Choroid plexus epithelial cell (primary cell): ENCODE results near the gene GRXCR2.

ENCODE experiments used
- DNase-seq: peaks from one replicate; pipeline ENCODE4 v3.0.0-alpha.2; 2010; ENCODE audit warnings: low read depth
- H3K4me3 ChIP-seq: 2 replicates; pipeline ENCODE4 v1.5.1; 2011; ENCODE audit warnings: low read depth, mild to moderate bottlenecking, control low read depth, low read length, moderate library complexity
- CTCF ChIP-seq: conservative IDR thresholded peaks from 2 replicates; pipeline ENCODE4 v1.5.1; 2011; ENCODE audit warnings: low read depth, mild to moderate bottlenecking, control low read depth, inconsistent platforms, low read length, moderate library complexity

The GRXCR2 gene

GRCh38 chr5:145872914-145873313 is at the start of gene GRXCR2:
Gene GRXCR2, minus strand, starts transcription at chr5:145873014. Its CDS starts 46 bp downstream, at chr5:145872968.
- no peak for DNase-seq
- TF ChIP-seq CTCF, result no peak
- H3K4me3 ChIP-seq, result no peak within 1 kb of the TSS

GRCh38 chr5:145922059-145922458 is 49.2 kb upstream of the GRXCR2 start:
- DNase-seq, result no peak
- no peak overlapping the region for H3K4me3 ChIP-seq
- no peak for TF ChIP-seq CTCF

GRCh38 chr5:145921211-145921610 is 48.4 kb upstream of the GRXCR2 start:
- H3K4me3 ChIP-seq, result no peak overlapping the region
- no peak for DNase-seq
- TF ChIP-seq CTCF, result no peak

- TF ChIP-seq CTCF, result no peak
- DNase-seq, result no peak
- H3K4me3 ChIP-seq, result no peak overlapping the region
Measured at GRCh38 chr5:145920542-145921210, 47.9 kb upstream of the GRXCR2 start.

- no peak overlapping the region for H3K4me3 ChIP-seq
- DNase-seq, result no peak
- TF ChIP-seq CTCF, result no peak
Measured at GRCh38 chr5:145919413-145919812, 46.6 kb upstream of the GRXCR2 start.

- DNase-seq, result no peak
- no peak overlapping the region for H3K4me3 ChIP-seq
- TF ChIP-seq CTCF, result no peak
Measured at GRCh38 chr5:145918397-145918796, 45.6 kb upstream of the GRXCR2 start.

GRCh38 chr5:145917288-145917687 is 44.5 kb upstream of the GRXCR2 start:
- no peak for TF ChIP-seq CTCF
- no peak overlapping the region for H3K4me3 ChIP-seq
- peak; percentile 13 for DNase-seq
